ENCODE data around the gene FRMD6. TPM values are rescaled to one million over a fixed set of nuclear protein-coding genes. Genes with fewer than 3 reads are reported as not detected.

Gene FRMD6
- 1.8 and 2.2 TPM in 2 replicates for total RNA-seq (2013; cell fraction: nucleolus; rRNA removed)
- total RNA-seq (2014; rRNA removed) (4.0 and 7.8 TPM in 2 replicates), total RNA-seq (2014; rRNA removed; fragmentation: Illumina TruSeq; extraction: Trizol) (3.5 and 5.5 TPM in 2 replicates), total RNA-seq (2021) (3.9 and 6.7 TPM in 2 replicates), polyA plus RNA-seq (2011; rRNA removed) (0.76 and 0.86 TPM in 2 replicates), polyA plus RNA-seq (2014; fragmentation: Illumina TruSeq; extraction: Trizol) (3.1 and 3.5 TPM in 2 replicates), polyA plus RNA-seq (2014; fragmentation: Nextera tagmentation; extraction: Ambion mirVana) (1 to 10 TPM; 1.1 to 1.6 TPM), polyA plus RNA-seq (2014; rRNA removed) (3.2 and 3.9 TPM in 2 replicates), polyA plus RNA-seq (2016; fragmentation: Nextera tagmentation; extraction: Ambion mirVana) (1 to 10 TPM; 5.2 to 6.6 TPM), polyA minus RNA-seq (2011; rRNA and poly(A)+ RNA removed) (2.1 and 2.6 TPM in 2 replicates), Bru-seq, nascent RNA (percentile 38 among the genes with signal in this experiment), BruChase-seq, experiment 1, labeled RNA remaining after a 6-hour chase (percentile 24 among the genes with signal in this experiment), BruChase-seq, experiment 2, labeled RNA remaining after a 2-hour chase (percentile 31 among the genes with signal in this experiment)
- polyA plus RNA-seq (2011; ENCODE audit: low read depth): 1.0 TPM
- polyA plus RNA-seq (2011; cell fraction: cytosol; rRNA removed): 0.72 and 0.75 TPM in 2 replicates
- 0.70 and 1.2 TPM in 2 replicates for polyA plus RNA-seq (2011; cell fraction: nucleus; rRNA removed)
- polyA plus RNA-seq (2012): 0.83 and 1.4 TPM in 2 replicates
- polyA minus RNA-seq (2011; cell fraction: cytosol; rRNA and poly(A)+ RNA removed): 0.67 and 1.7 TPM in 2 replicates
- 0.60 and 2.5 TPM in 2 replicates for polyA minus RNA-seq (2011; cell fraction: nucleus; rRNA and poly(A)+ RNA removed)
- long read RNA-seq, experiment 1: 0 reads
- long read RNA-seq, experiment 2, partial matches to known transcripts: 0 of 5 reads
- long read RNA-seq, experiment 2, other reads (novel, unspliced or antisense): 5 of 5 reads

DNA sequence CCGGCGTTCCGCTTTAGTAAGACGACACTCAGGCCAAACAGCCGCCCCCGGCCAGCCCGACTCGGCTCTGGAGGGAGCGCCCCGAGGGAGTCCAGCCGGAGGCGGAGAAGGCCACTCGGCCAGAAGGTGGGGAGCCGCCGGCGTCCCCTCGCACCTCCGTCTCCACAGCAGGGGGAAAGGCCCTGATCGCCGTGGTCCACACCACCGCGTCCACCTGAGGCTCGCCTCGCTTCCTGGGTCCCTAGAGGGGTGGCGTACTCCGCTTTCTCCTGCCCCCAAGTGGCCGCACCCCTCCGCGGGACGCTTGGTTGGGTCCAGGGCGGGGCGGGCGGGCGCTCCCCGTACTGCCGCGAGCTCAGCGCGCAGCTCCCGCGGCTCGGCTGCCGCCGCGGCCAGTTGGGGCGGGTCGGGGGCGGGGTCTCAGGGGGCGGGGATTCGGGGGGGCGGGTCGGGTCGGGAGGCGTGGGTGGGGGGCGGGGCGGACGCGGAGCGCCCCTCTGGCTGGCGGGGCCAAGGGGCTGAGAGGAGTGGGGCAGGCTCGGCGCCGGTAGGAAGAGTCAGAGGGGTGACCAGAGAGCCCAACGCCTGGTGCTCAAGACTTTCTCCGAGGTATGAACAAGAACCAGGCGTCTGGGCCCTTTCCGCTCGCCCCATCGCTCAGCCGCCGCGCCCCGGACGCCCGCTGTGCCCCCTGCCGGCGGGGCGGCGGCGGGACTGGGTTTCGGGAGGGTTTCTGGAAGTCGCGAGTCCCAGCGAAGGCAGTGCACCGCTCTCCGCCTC is at the start of gene FRMD6:
Gene FRMD6 (plus strand): TSS at position 523 of the 780 bp plus-strand sequence. CDS start 37,927 bp downstream, outside the sequence.
- peak within 1 kb of the TSS; percentile 70 for H3K9ac ChIP-seq (ENCODE audit: control insufficient read depth, insufficient read depth, low read length)
- ChIA-PET CTCF (interaction anchor here (0.6 to 2.2 kb wide), 4 partner anchors 9 to 368 kb away, joined by 3 to 4 read pairs (median 4); no protein-coding TSS in a partner anchor), RAD21 (ENCODE audit: unreplicated experiment) (interaction anchor here (0.6 to 0.7 kb wide), 3 partner anchors 20 to 128 kb away, joined by 3 read pairs; no protein-coding TSS in a partner anchor), POLR2A (interaction anchor here (0.6 kb wide), 1 partner anchor 23 kb away, joined by 3 read pairs; no protein-coding TSS in a partner anchor), SMC1A (ENCODE audit: uncharacterized antibody, unreplicated experiment) (no interaction called here)
- 1% methylated on average over 40 of the region's 86 CpGs for WGBS (ENCODE audit: insufficient coverage, insufficient replicate concordance, low lambda C conversion rate, missing lambda C conversion rate)
- BruUV-seq (replicated peaks): no TSS peak
- no peaks in the 10 kb centered on the region for H3K4me1 ChIP-seq (ENCODE audit: control insufficient read depth, insufficient read depth, low read length)
- H4K20me1 ChIP-seq (ENCODE audit: control insufficient read depth, insufficient read depth): no peaks in the 10 kb centered on the region
- peak; percentile 90 for ATAC-seq
- H3K9me3 ChIP-seq (replicated peaks; ENCODE audit: control insufficient read depth, insufficient read depth, low read length): no peaks in the 10 kb centered on the region
- peak within 1 kb of the TSS; percentile 84 for H3K4me3 ChIP-seq
- H3K79me2 ChIP-seq (ENCODE audit: control insufficient read depth, insufficient read depth, low read length): no peaks in the 10 kb centered on the region
- H3K27ac ChIP-seq (ENCODE audit: control insufficient read depth, insufficient read depth): peak within 1 kb of the TSS; percentile 41
- peak; percentile 26 for DNase-seq (ENCODE audit: low read depth, low spot score)
- intact Hi-C loops (cut with micrococcal nuclease; ENCODE audit: unreplicated experiment): loop anchor here (2.0 to 10.0 kb wide), 5 partner anchors 94 to 369 kb away; partner anchors contain the start of gene RTRAF
- H3K36me3 ChIP-seq (ENCODE audit: control insufficient read depth in 2 of 2, insufficient read depth in 2 of 2, low read length in 1 of 2): no peaks in the 10 kb centered on the region
- no peak for FAIRE-seq
- peak within 1 kb of the TSS; percentile 95 for H2AFZ ChIP-seq (ENCODE audit: control insufficient read depth, low read depth, low read length)
- peaks cover 3 to 9% of the 10 kb centered on the region in 2 experiments; a peak in 3 of 4 replicates for H3K27me3 ChIP-seq (replicated peaks in 1 of 2; ENCODE audit: control insufficient read depth in 2 of 2, insufficient read depth in 2 of 2, low read length in 1 of 2)
- H3K4me2 ChIP-seq (ENCODE audit: control insufficient read depth, insufficient read depth): peak within 1 kb of the TSS; percentile 92
- in situ Hi-C loops (cut with MboI): no loop called here
- TF ChIP-seq JUND (IDR thresholded peaks at IDR 0.05; ENCODE audit: low read depth, low read length) (peak; percentile 97), PAX5 (IDR thresholded peaks at IDR 0.05; ENCODE audit: borderline replicate concordance, low read depth, low read length) (0 out of 2 replicates have a peak, but pooled peaks have one; percentile 9), ZNF622 (IDR thresholded peaks at IDR 0.05) (no peak), IKZF1 (conservative IDR thresholded peaks at IDR 0.05) (peak; percentile 29), CREM (IDR thresholded peaks at IDR 0.05; ENCODE audit: low read depth) (0 out of 2 replicates have a peak, but pooled peaks have one; percentile 45), FOXM1 (IDR thresholded peaks at IDR 0.05; ENCODE audit: low read depth, low read length) (peak; percentile 37; the same call in 1 of the 2 replicates), NFXL1 (IDR thresholded peaks at IDR 0.05; ENCODE audit: borderline replicate concordance) (no peak), TAF1 (IDR thresholded peaks at IDR 0.05; ENCODE audit: borderline replicate concordance, low read depth, low read length) (peak; percentile 92), POLR2A (IDR thresholded peaks at IDR 0.05; ENCODE audit: low read depth, low read length) (peak; percentile 82; the same call in 1 of the 2 replicates), SMARCA5 (IDR thresholded peaks at IDR 0.05) (peak; percentile 39; the same call in 1 of the 2 replicates)
- TF ChIP-seq, protein P1, sequence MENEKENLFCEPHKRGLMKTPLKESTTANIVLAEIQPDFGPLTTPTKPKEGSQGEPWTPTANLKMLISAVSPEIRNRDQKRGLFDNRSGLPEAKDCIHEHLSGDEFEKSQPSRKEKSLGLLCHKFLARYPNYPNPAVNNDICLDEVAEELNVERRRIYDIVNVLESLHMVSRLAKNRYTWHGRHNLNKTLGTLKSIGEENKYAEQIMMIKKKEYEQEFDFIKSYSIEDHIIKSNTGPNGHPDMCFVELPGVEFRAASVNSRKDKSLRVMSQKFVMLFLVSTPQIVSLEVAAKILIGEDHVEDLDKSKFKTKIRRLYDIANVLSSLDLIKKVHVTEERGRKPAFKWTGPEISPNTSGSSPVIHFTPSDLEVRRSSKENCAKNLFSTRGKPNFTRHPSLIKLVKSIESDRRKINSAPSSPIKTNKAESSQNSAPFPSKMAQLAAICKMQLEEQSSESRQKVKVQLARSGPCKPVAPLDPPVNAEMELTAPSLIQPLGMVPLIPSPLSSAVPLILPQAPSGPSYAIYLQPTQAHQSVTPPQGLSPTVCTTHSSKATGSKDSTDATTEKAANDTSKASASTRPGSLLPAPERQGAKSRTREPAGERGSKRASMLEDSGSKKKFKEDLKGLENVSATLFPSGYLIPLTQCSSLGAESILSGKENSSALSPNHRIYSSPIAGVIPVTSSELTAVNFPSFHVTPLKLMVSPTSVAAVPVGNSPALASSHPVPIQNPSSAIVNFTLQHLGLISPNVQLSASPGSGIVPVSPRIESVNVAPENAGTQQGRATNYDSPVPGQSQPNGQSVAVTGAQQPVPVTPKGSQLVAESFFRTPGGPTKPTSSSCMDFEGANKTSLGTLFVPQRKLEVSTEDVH (IDR thresholded peaks at IDR 0.05; ENCODE audit: low read depth, partially characterized antibody): no peak
- TF ChIP-seq, protein P2, sequence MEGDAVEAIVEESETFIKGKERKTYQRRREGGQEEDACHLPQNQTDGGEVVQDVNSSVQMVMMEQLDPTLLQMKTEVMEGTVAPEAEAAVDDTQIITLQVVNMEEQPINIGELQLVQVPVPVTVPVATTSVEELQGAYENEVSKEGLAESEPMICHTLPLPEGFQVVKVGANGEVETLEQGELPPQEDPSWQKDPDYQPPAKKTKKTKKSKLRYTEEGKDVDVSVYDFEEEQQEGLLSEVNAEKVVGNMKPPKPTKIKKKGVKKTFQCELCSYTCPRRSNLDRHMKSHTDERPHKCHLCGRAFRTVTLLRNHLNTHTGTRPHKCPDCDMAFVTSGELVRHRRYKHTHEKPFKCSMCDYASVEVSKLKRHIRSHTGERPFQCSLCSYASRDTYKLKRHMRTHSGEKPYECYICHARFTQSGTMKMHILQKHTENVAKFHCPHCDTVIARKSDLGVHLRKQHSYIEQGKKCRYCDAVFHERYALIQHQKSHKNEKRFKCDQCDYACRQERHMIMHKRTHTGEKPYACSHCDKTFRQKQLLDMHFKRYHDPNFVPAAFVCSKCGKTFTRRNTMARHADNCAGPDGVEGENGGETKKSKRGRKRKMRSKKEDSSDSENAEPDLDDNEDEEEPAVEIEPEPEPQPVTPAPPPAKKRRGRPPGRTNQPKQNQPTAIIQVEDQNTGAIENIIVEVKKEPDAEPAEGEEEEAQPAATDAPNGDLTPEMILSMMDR (IDR thresholded peaks at IDR 0.05 in 2 of 3, conservative IDR thresholded peaks at IDR 0.05 in 1 of 3; ENCODE audit: control insufficient read depth in 2 of 3, extremely low read depth in 1 of 3, insufficient read depth in 1 of 3, low read depth in 3 of 3, low read length in 3 of 3): peak; percentile 54 to 80 (median 68)
- TF ChIP-seq, protein P3, sequence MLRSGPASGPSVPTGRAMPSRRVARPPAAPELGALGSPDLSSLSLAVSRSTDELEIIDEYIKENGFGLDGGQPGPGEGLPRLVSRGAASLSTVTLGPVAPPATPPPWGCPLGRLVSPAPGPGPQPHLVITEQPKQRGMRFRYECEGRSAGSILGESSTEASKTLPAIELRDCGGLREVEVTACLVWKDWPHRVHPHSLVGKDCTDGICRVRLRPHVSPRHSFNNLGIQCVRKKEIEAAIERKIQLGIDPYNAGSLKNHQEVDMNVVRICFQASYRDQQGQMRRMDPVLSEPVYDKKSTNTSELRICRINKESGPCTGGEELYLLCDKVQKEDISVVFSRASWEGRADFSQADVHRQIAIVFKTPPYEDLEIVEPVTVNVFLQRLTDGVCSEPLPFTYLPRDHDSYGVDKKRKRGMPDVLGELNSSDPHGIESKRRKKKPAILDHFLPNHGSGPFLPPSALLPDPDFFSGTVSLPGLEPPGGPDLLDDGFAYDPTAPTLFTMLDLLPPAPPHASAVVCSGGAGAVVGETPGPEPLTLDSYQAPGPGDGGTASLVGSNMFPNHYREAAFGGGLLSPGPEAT (IDR thresholded peaks at IDR 0.05; ENCODE audit: low read depth): no peak
